IMR-90 (cell line): ENCODE data around the gene C10orf105.

Experiments
- BHLHE40 ChIP-seq: fragments of 150-350 bp; IDR thresholded peaks from 2 replicates; pipeline ENCODE4 v1.6.1; 2016; ENCODE audit warnings: mild to moderate bottlenecking, low read depth, low read length
- CEBPB ChIP-seq: IDR thresholded peaks from 2 replicates; pipeline ENCODE4 v1.6.1; 2012; ENCODE audit warnings: low read depth, low read length, improper control_type of control experiment
- CTCF ChIP-seq: conservative IDR thresholded peaks from 2 replicates; pipeline ENCODE4 v1.5.1; 2012; ENCODE audit warnings: mild to moderate bottlenecking, low read depth, low read length, improper control_type of control experiment
- ELK1 ChIP-seq: fragments of 150-350 bp; IDR thresholded peaks from 2 replicates; pipeline ENCODE4 v1.6.1; 2016; ENCODE audit warnings: low read depth, mild to moderate bottlenecking, low read length, moderate library complexity, borderline replicate concordance
- FOS ChIP-seq: fragments of 150-350 bp; IDR thresholded peaks from 2 replicates; pipeline ENCODE4 v1.6.1; 2016; ENCODE audit warnings: low read depth, low read length
- MAFK ChIP-seq: IDR thresholded peaks from 2 replicates; pipeline ENCODE4 v1.6.1; 2012; ENCODE audit warnings: low read depth, low read length, improper control_type of control experiment
- MAZ ChIP-seq: IDR thresholded peaks from 2 replicates; pipeline ENCODE4 v1.6.1; 2012; ENCODE audit warnings: low read depth, mild to moderate bottlenecking, low read length, improper control_type of control experiment, moderate library complexity, borderline replicate concordance
- MXI1 ChIP-seq: IDR thresholded peaks from 2 replicates; pipeline ENCODE4 v1.6.1; 2012; ENCODE audit warnings: low read depth, mild to moderate bottlenecking, low read length, moderate library complexity, borderline replicate concordance
- POLR2A ChIP-seq: IDR thresholded peaks from 2 replicates; pipeline ENCODE4 v1.6.1; 2012; ENCODE audit warnings: mild to moderate bottlenecking, low read depth, low read length
- RAD21 ChIP-seq: IDR thresholded peaks from 2 replicates; pipeline ENCODE4 v1.6.1; 2012; ENCODE audit warnings: low read length, improper control_type of control experiment
- RFX5 ChIP-seq: IDR thresholded peaks from 2 replicates; pipeline ENCODE4 v1.8.0; 2012; ENCODE audit warnings: low read depth, mild to moderate bottlenecking, low read length, moderate library complexity
- SMC3 ChIP-seq: fragments of 150-350 bp; IDR thresholded peaks from 2 replicates; pipeline ENCODE4 v1.6.1; 2016; ENCODE audit warnings: low read depth, mild to moderate bottlenecking, antibody characterized with exemption, low read length, moderate library complexity
- USF2 ChIP-seq: fragments of 150-350 bp; IDR thresholded peaks from 2 replicates; pipeline ENCODE4 v1.6.1; 2017; ENCODE audit warnings: mild to moderate bottlenecking, antibody characterized with exemption, low read length, low read depth

- TF ChIP-seq CTCF, result no peak
- TF ChIP-seq POLR2A, result no peak
- TF ChIP-seq ELK1, result no peak
- no peak for TF ChIP-seq SMC3
- TF ChIP-seq MAFK, result no peak
- TF ChIP-seq BHLHE40, result no peak
- TF ChIP-seq FOS, result no peak
- no peak for TF ChIP-seq MAZ
- no peak for TF ChIP-seq RAD21
- TF ChIP-seq RFX5, result no peak
- peak; percentile 23; the same call in 1 of the 2 replicates for TF ChIP-seq CEBPB
- no peak for TF ChIP-seq MXI1
- no peak for TF ChIP-seq USF2
Observed at GRCh38 chr10:71765176-71765904, 45.8 kb upstream of the C10orf105 start.
